HepG2 (cell line): ENCODE measurements around the gene SELENOW. TPM values are rescaled to one million over a fixed set of nuclear protein-coding genes. Genes with fewer than 3 reads are reported as not detected.

Source experiments
- ATAC-seq: fragments of 200-7000 bp; cut with Tn5 transposase; 3 replicates; pipeline ENCODE4 v1.9.1; 2020; ENCODE audit warnings: mild to moderate bottlenecking, moderate library complexity
- BruUV-seq: library from RNA; stranded (reverse); fragments of 400-500 nt; replicated peaks from 2 replicates; lab custom pipeline; 2021; lab: Mats Ljungman, UMichigan
- CTCF ChIA-PET: fragments of 300-600 bp; formaldehyde crosslinking; extraction: SDS; loops from one replicate; lab custom pipeline; 2021; ENCODE audit warnings: low total read pairs, inconsistent platforms, low intra/inter-chr PET ratio; lab: Yijun Ruan, JAX
- POLR2A ChIA-PET: fragments of 350-600 bp; sonication (Branson Sonifier 250); formaldehyde crosslinking; loops from one replicate; lab custom pipeline; 2020; ENCODE audit warnings: antibody characterized with exemption, inconsistent platforms; lab: Yijun Ruan, JAX
- DNase-seq: peaks from one replicate; pipeline ENCODE4 v3.0.0-alpha.2; 2015; ENCODE audit warnings: low spot score
- FAIRE-seq: peaks from 3 replicates; lab custom pipeline; 2011; peaks lifted over from hg19 to GRCh38; lab: Jason Lieb, UNC
- H2AFZ ChIP-seq: one replicate; pipeline ENCODE4 v1.6.1; 2011; ENCODE audit warnings: low read length, inconsistent platforms
- H3K27ac ChIP-seq: fragments of 300-600 bp; 3 replicates; pipeline ENCODE4 v1.8.0; 2011; ENCODE audit warnings: mixed run types, mild to moderate bottlenecking, mixed read lengths, low read length, inconsistent platforms; ENCODE audit not compliant: insufficient read depth; ENCODE audit errors: extremely low read length
- H3K27me3 ChIP-seq, 2 experiments: fragments of 200-600 bp in 1 of 2; 2 replicates in 1 of 2; 3 replicates in 1 of 2; pipeline versions ENCODE4 v1.6.0 to v1.8.0; 2011; ENCODE audit warnings: low read length in 2 of 2, mild to moderate bottlenecking in 2 of 2, moderate library complexity in 2 of 2, inconsistent platforms in 1 of 2; ENCODE audit not compliant: insufficient read depth in 2 of 2, control insufficient read depth in 1 of 2
- H3K36me3 ChIP-seq, 2 experiments: fragments of 200-600 bp in 1 of 2; replicated peaks in 1 of 2; 2 replicates in 1 of 2; 3 replicates in 1 of 2; pipeline versions ENCODE4 v1.5.1 to v1.8.0; 2011; ENCODE audit warnings: low read length in 2 of 2, inconsistent platforms in 1 of 2; ENCODE audit not compliant: insufficient read depth in 2 of 2, control insufficient read depth in 1 of 2
- H3K4me1 ChIP-seq: 2 replicates; pipeline ENCODE4 v1.5.1; 2012; ENCODE audit warnings: low read length, inconsistent platforms; ENCODE audit not compliant: insufficient read depth
- H3K4me2 ChIP-seq: 2 replicates; pipeline ENCODE4 v1.6.0; 2011; ENCODE audit warnings: low read depth, low read length, inconsistent platforms
- H3K4me3 ChIP-seq, 3 experiments: fragments of 200-600 bp in 1 of 3; sonication (generic), shearing (Covaris generic) in 1 of 3; replicated peaks in 1 of 3; 2 replicates each; pipeline ENCODE4 v1.5.1; 2011 to 2016; ENCODE audit warnings: low read length in 3 of 3, inconsistent platforms in 2 of 3, low read depth in 2 of 3, mild to moderate bottlenecking in 2 of 3, control low read depth in 1 of 3, mixed read lengths in 1 of 3; ENCODE audit not compliant: insufficient read depth in 1 of 3
- H3K79me2 ChIP-seq: one replicate; pipeline ENCODE4 v1.6.1; 2011; ENCODE audit warnings: low read length, inconsistent platforms; ENCODE audit not compliant: insufficient read depth
- H3K9ac ChIP-seq: 2 replicates; pipeline ENCODE4 v1.6.0; 2011; ENCODE audit warnings: mild to moderate bottlenecking, low read depth, low read length, inconsistent platforms; ENCODE audit not compliant: insufficient read depth
- H3K9me3 ChIP-seq: 2 replicates; pipeline ENCODE4 v1.5.1; 2012; ENCODE audit warnings: mild to moderate bottlenecking, low read length
- H4K20me1 ChIP-seq: 2 replicates; pipeline ENCODE4 v1.6.0; 2011; ENCODE audit warnings: inconsistent platforms, mild to moderate bottlenecking, low read length, moderate library complexity; ENCODE audit not compliant: insufficient read depth
- ATF1 ChIP-seq: IDR thresholded peaks from 2 replicates; pipeline ENCODE4 v1.6.1; 2016; ENCODE audit warnings: mild to moderate bottlenecking, control low read depth
- ETV6 ChIP-seq: sonication (generic); formaldehyde crosslinking; conservative IDR thresholded peaks from 2 replicates; pipeline ENCODE4 v1.4.0; 2020; ENCODE audit warnings: missing genetic modification reagents
- FOXC1 ChIP-seq: sonication (generic); formaldehyde crosslinking; IDR thresholded peaks from 2 replicates; pipeline ENCODE4 v1.8.0; 2022; ENCODE audit warnings: mild to moderate bottlenecking, missing genetic modification reagents, borderline replicate concordance
- NFIC ChIP-seq: IDR thresholded peaks from 2 replicates; pipeline ENCODE4 v1.6.1; 2012; ENCODE audit warnings: mild to moderate bottlenecking, low read length, inconsistent platforms
- NFYB ChIP-seq: sonication (generic); formaldehyde crosslinking; IDR thresholded peaks from 2 replicates; pipeline ENCODE4 v1.4.0; 2020; ENCODE audit warnings: missing genetic modification reagents
- RAD51 ChIP-seq: fragments of 450-650 bp; IDR thresholded peaks from 2 replicates; pipeline ENCODE4 v1.6.1; 2016; ENCODE audit warnings: borderline replicate concordance
- RBM39 ChIP-seq: fragments of 200-400 bp; formaldehyde crosslinking; IDR thresholded peaks from one replicate; pipeline ENCODE4 v1.6.1; 2018; ENCODE audit warnings: antibody characterized with exemption, mild to moderate bottlenecking, low read depth, low read length; ENCODE audit not compliant: poor library complexity, severe bottlenecking
- ZNF235 ChIP-seq: sonication (generic); formaldehyde crosslinking; IDR thresholded peaks from 2 replicates; pipeline ENCODE4 v1.8.1; 2023; ENCODE audit warnings: mild to moderate bottlenecking, missing genetic modification reagents, borderline replicate concordance
- ZNF335 ChIP-seq: sonication (generic); formaldehyde crosslinking; IDR thresholded peaks from 2 replicates; pipeline ENCODE4 v1.4.0; 2020; ENCODE audit warnings: missing genetic modification reagents
- ZNF468 ChIP-seq: sonication (generic); formaldehyde crosslinking; IDR thresholded peaks from 2 replicates; pipeline ENCODE4 v1.8.0; 2022; ENCODE audit warnings: mild to moderate bottlenecking, moderate library complexity, missing genetic modification reagents
- ZNF589 ChIP-seq: sonication (generic); formaldehyde crosslinking; conservative IDR thresholded peaks from 2 replicates; pipeline ENCODE4 v1.8.0; 2022; ENCODE audit warnings: mild to moderate bottlenecking, moderate library complexity, missing genetic modification reagents
- ZNF75D ChIP-seq: sonication (generic); formaldehyde crosslinking; IDR thresholded peaks from 2 replicates; pipeline ENCODE4 v1.8.1; 2023; ENCODE audit warnings: missing genetic modification reagents, mild to moderate bottlenecking, borderline replicate concordance
- ZNF766 ChIP-seq: sonication (generic); formaldehyde crosslinking; IDR thresholded peaks from 2 replicates; pipeline ENCODE4 v1.5.0; 2020; ENCODE audit warnings: missing genetic modification reagents, borderline replicate concordance
- WGBS: methylation state at CpG from one replicate; pipeline ENCODE4 v1.1.6; 2017; ENCODE audit warnings: low lambda C conversion rate; 5-methylcytosine and 5-hydroxymethylcytosine counted together
- in situ Hi-C: cut with HindIII; loops from 2 replicates; pipeline ENCODE4 v1.10.0; 2017; ENCODE audit warnings: low pct_unique_long_range_greater_than_20kb; ENCODE audit not compliant: extremely low pct_ligation_motif_present
- intact Hi-C: fragments of 100-400 bp; cut with micrococcal nuclease; formaldehyde crosslinking; loops from one replicate; pipeline ENCODE4 v1.10.0; 2022; ENCODE audit not compliant: unreplicated experiment
- polyA plus RNA-seq, 8 experiments: library from polyadenylated mRNA; depleted of rRNA in 3 of 8; stranded (reverse) in 7 of 8; unstranded in 1 of 8; fragments of >200 nt; fragmentation: Illumina TruSeq in 4 of 8; extraction: Trizol in 4 of 8; gene quantifications; 2 replicates each; pipeline versions ENCODE4 v1.2.1 to v1.2.3, GENCODE V29; 2011 to 2016; ENCODE audit warnings: low read depth in 4 of 8, missing spikeins in 1 of 8, mixed read lengths in 1 of 8; ENCODE audit not compliant: insufficient read depth in 1 of 8
- total RNA-seq, 5 experiments: library from RNA; depleted of rRNA; stranded (reverse); fragments of >200 nt; fragmentation: Illumina TruSeq; extraction: Trizol; gene quantifications; 2 replicates each; pipeline ENCODE4 v1.2.3, GENCODE V29; 2016; ENCODE audit warnings: low read depth in 1 of 5
- TF ChIP-seq, protein P1 (sequence below): fragments of 450-650 bp; IDR thresholded peaks from 2 replicates; pipeline ENCODE4 v1.6.1; 2016
- TF ChIP-seq, protein P2 (sequence below): sonication (generic); formaldehyde crosslinking; IDR thresholded peaks from 2 replicates; pipeline ENCODE4 v1.9.0; 2021; ENCODE audit warnings: missing genetic modification reagents, mild to moderate bottlenecking, borderline replicate concordance
- TF ChIP-seq, protein P3 (sequence below): IDR thresholded peaks from 2 replicates; pipeline ENCODE4 v1.6.1; 2018; ENCODE audit warnings: missing genetic modification reagents, mild to moderate bottlenecking, missing compliant biosample characterization
- TF ChIP-seq, protein P4 (sequence below): sonication (generic); formaldehyde crosslinking; IDR thresholded peaks from 2 replicates; pipeline ENCODE4 v1.4.0; 2020; ENCODE audit warnings: mild to moderate bottlenecking, missing genetic modification reagents

Gene SELENOW
- total and polyA plus RNA-seq, 2 of the 13 experiments (the other 11 are each of a cell fraction or from before 2014, with no cell fraction given) = 50.3 to 64.7 TPM

DNA sequence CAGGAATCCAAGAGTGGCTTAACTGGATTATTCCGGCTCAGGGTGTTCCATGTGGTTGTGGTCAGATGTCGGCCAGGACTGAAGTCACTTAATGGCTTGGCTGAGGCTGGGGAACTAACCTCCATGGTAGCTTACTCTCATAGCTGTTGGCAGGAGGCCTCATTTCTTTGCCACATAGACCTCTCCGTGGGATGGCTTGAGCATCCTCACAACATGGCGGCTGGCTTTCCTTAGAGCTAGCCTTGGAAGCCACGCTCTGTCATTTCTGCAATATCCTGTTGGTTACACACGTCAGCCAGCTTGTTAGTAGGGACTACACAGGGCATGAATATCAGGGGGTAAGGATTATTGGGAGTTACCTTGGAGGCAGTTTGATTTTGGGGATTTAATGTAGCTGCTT, 48.3 kb downstream of the SELENOW start (continued):
- TF ChIP-seq, protein P1, sequence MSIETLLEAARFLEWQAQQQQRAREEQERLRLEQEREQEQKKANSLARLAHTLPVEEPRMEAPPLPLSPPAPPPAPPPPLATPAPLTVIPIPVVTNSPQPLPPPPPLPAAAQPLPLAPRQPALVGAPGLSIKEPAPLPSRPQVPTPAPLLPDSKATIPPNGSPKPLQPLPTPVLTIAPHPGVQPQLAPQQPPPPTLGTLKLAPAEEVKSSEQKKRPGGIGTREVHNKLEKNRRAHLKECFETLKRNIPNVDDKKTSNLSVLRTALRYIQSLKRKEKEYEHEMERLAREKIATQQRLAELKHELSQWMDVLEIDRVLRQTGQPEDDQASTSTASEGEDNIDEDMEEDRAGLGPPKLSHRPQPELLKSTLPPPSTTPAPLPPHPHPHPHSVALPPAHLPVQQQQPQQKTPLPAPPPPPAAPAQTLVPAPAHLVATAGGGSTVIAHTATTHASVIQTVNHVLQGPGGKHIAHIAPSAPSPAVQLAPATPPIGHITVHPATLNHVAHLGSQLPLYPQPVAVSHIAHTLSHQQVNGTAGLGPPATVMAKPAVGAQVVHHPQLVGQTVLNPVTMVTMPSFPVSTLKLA = no peak
- no peak for TF ChIP-seq ATF1 (CRISPR knock-in tag)
- no peak for TF ChIP-seq RBM39
- no peak for TF ChIP-seq ETV6
- TF ChIP-seq, protein P2, sequence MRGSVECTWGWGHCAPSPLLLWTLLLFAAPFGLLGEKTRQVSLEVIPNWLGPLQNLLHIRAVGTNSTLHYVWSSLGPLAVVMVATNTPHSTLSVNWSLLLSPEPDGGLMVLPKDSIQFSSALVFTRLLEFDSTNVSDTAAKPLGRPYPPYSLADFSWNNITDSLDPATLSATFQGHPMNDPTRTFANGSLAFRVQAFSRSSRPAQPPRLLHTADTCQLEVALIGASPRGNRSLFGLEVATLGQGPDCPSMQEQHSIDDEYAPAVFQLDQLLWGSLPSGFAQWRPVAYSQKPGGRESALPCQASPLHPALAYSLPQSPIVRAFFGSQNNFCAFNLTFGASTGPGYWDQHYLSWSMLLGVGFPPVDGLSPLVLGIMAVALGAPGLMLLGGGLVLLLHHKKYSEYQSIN = no peak
- TF ChIP-seq FOXC1 = no peak
- TF ChIP-seq, protein P3, sequence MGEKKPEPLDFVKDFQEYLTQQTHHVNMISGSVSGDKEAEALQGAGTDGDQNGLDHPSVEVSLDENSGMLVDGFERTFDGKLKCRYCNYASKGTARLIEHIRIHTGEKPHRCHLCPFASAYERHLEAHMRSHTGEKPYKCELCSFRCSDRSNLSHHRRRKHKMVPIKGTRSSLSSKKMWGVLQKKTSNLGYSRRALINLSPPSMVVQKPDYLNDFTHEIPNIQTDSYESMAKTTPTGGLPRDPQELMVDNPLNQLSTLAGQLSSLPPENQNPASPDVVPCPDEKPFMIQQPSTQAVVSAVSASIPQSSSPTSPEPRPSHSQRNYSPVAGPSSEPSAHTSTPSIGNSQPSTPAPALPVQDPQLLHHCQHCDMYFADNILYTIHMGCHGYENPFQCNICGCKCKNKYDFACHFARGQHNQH (CRISPR knock-in tag) = no peak
- TF ChIP-seq NFYB (CRISPR knock-in tag) = no peak

DNA sequence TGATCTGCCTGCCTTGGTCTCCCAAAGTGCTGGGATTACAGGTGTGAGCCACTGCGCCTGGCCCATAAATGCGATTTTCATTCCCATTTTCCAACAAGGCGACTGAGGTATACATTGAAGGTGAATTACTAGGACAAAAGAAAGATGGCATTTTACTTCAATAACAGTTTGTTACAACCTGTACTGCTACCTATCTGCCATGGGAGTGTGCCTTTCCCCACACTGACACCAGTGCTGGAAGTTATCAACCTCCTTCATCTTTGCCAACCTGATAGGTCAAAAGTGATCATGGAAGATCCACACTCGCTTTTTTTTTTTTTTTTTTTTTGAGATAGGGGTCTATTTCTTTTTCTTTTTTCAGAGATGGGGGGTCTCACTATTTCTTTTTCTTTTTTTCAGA, 54.2 kb downstream of the SELENOW start:
- BruUV-seq = no TSS peak
- Histone ChIP-seq H3K4me1 (no peaks in the 10 kb centered on the region), H3K27ac (no peak overlapping the region), H3K36me3 (no peaks in the 10 kb centered on the region), H3K4me3 (no peak overlapping the region), H3K4me2 (no peak overlapping the region), H2AFZ (no peak overlapping the region), H3K27me3 (no peaks in the 10 kb centered on the region), H3K79me2 (no peaks in the 10 kb centered on the region), H3K9ac (no peak overlapping the region), H3K9me3 (no peaks in the 10 kb centered on the region), H4K20me1 (no peaks in the 10 kb centered on the region)
- peak; percentile 23 for FAIRE-seq
- intact Hi-C loops (no loop called here), in situ Hi-C loops (no loop called here)
- no peak for DNase-seq
- CTCF ChIA-PET = no interaction called here
- TF ChIP-seq ZNF235 (CRISPR knock-in tag) (no peak), ZNF335 (CRISPR knock-in tag) (no peak), ZNF589 (CRISPR knock-in tag) (no peak), RAD51 (no peak), ZNF468 (CRISPR knock-in tag) (no peak), ZNF766 (no peak), NFIC (no peak), ZNF75D (CRISPR knock-in tag) (no peak)
- TF ChIP-seq, protein P4, sequence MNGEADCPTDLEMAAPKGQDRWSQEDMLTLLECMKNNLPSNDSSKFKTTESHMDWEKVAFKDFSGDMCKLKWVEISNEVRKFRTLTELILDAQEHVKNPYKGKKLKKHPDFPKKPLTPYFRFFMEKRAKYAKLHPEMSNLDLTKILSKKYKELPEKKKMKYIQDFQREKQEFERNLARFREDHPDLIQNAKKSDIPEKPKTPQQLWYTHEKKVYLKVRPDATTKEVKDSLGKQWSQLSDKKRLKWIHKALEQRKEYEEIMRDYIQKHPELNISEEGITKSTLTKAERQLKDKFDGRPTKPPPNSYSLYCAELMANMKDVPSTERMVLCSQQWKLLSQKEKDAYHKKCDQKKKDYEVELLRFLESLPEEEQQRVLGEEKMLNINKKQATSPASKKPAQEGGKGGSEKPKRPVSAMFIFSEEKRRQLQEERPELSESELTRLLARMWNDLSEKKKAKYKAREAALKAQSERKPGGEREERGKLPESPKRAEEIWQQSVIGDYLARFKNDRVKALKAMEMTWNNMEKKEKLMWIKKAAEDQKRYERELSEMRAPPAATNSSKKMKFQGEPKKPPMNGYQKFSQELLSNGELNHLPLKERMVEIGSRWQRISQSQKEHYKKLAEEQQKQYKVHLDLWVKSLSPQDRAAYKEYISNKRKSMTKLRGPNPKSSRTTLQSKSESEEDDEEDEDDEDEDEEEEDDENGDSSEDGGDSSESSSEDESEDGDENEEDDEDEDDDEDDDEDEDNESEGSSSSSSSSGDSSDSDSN (CRISPR knock-in tag) = no peak
- POLR2A ChIA-PET = no interaction called here
- WGBS = 68% methylated on average over 4 of the region's 4 CpGs
- no peak for ATAC-seq
